Large intestine (tissue), 3 donors: Measurements from ENCODE around the gene GTF2IRD1. TPM values are rescaled to one million over a fixed set of nuclear protein-coding genes. Genes with fewer than 3 reads are reported as not detected.
"Not testable (repeated sequence)": the region's sequence is repeated elsewhere in the genome, so short reads cannot be mapped to it uniquely, and the experiment has no call there.

ENCODE experiments used
- DNase-seq, 2 donors: peaks; one replicate each; pipeline versions ENCODE4 v3.0.0 to v3.0.0-alpha.2; 2013
- H3K27ac ChIP-seq: one replicate; pipeline ENCODE4 v1.5.1; 2013; ENCODE audit warnings: low read length
- H3K27me3 ChIP-seq: 2 replicates; pipeline ENCODE4 v1.6.1; 2013; ENCODE audit warnings: low read length; ENCODE audit not compliant: control insufficient read depth, insufficient read depth
- H3K36me3 ChIP-seq: 2 replicates; pipeline ENCODE4 v1.6.1; 2013; ENCODE audit warnings: low read length; ENCODE audit not compliant: control insufficient read depth, insufficient read depth
- H3K4me1 ChIP-seq: one replicate; pipeline ENCODE4 v1.6.1; 2013; ENCODE audit warnings: low read length; ENCODE audit not compliant: control insufficient read depth, insufficient read depth
- H3K4me3 ChIP-seq: one replicate; pipeline ENCODE4 v1.5.1; 2013; ENCODE audit warnings: low read length
- H3K9me3 ChIP-seq: one replicate; pipeline ENCODE4 v1.6.1; 2013; ENCODE audit warnings: mild to moderate bottlenecking, low read depth, low read length, moderate library complexity; ENCODE audit not compliant: control insufficient read depth
- WGBS: methylation state at CpG from one replicate; pipeline ENCODE4 v1.1.5; 2013; ENCODE audit warnings: low lambda C conversion rate; ENCODE audit not compliant: insufficient coverage; 5-methylcytosine and 5-hydroxymethylcytosine counted together
- polyA plus RNA-seq: library from polyadenylated mRNA; unstranded; fragments of 120-200 nt; gene quantifications from one replicate; pipeline ENCODE4 v1.2.1, GENCODE V29; 2013

Gene GTF2IRD1
- polyA plus RNA-seq, 1 donor = 51.2 TPM

- 93% methylated on average over 2 of the region's 9 CpGs for WGBS
- H3K4me3 ChIP-seq, H3K27ac ChIP-seq, H3K9me3 ChIP-seq, DNase-seq, H3K27me3 ChIP-seq, H3K36me3 ChIP-seq: not testable (repeated sequence)
- H3K4me1 ChIP-seq = peaks cover 16% of the 10 kb centered on the region
These were observed 196.9 kb downstream of the GTF2IRD1 start for GRCh38 chr7:74650493-74651132.

- DNase-seq, H3K9me3 ChIP-seq, H3K36me3 ChIP-seq, H3K27me3 ChIP-seq, H3K27ac ChIP-seq, H3K4me3 ChIP-seq: not testable (repeated sequence)
- no CpG with 5 or more reads among the region's 12 CpGs for WGBS
- H3K4me1 ChIP-seq = peaks cover 21% of the 10 kb centered on the region
These were observed 197.4 kb downstream of the GTF2IRD1 start for GRCh38 chr7:74651133-74651504.

Other genes starting within 250 kb of the GTF2IRD1 start
- gene LAT2, start 243.9 kb upstream of the GTF2IRD1 start, polyA plus RNA-seq = 4.0 TPM
- 19.5 TPM for gene RFC2, start 199.5 kb upstream of the GTF2IRD1 start, polyA plus RNA-seq
- gene CLIP2, start 164.5 kb upstream of the GTF2IRD1 start, polyA plus RNA-seq = 13.6 TPM
- 195 TPM for gene GTF2I, start 203.8 kb downstream of the GTF2IRD1 start, polyA plus RNA-seq